ENCODE data around the gene SIAH3. TPM values are rescaled to one million over a fixed set of nuclear protein-coding genes. Genes with fewer than 3 reads are reported as not detected.
"Not testable (repeated sequence)": the region's sequence is repeated elsewhere in the genome, so short reads cannot be mapped to it uniquely, and the experiment has no call there.

The SIAH3 gene
- total RNA-seq, 1 experiment from 2014 or later: not detected

DNA sequence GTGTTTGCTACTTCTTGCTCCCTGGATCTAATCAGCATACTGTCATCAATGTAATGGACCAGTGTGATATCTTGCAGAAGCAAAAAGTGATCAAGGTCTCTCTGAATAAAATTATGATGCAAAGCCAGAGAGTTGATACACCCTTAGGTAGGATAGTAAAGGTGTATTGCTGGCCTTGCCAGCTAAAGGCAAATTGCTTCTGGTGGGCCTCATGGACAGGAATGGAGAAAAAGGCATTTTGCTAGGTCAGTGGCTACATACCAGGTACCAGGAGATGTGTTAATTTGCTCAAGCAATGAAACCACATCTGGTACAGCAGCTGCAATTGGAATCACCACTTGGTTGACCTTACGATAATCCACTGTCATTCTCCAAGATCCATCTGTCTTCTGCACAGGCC is 95.1 kb downstream of the SIAH3 start:
- H3K27me3 ChIP-seq (ENCODE audit: insufficient read depth, low read length); CTCF ChIA-PET; H3K9me3 ChIP-seq (ENCODE audit: control insufficient read depth in 1 of 2, insufficient read depth in 1 of 2, low read depth in 1 of 2, low read length in 2 of 2); H3K9ac ChIP-seq (ENCODE audit: low read length); H3K4me2 ChIP-seq (ENCODE audit: low read length); H4K20me1 ChIP-seq (ENCODE audit: insufficient read depth); H3K79me2 ChIP-seq (ENCODE audit: insufficient read depth, low read length); H3K36me3 ChIP-seq (ENCODE audit: control insufficient read depth in 1 of 2, insufficient read depth in 2 of 2, low read length in 2 of 2); RAD21 ChIA-PET (ENCODE audit: low non-redundant PET in 1 of 2, low total read pairs in 2 of 2, uncharacterized antibody in 2 of 2, unreplicated experiment in 2 of 2); ATAC-seq; H3K27ac ChIP-seq (ENCODE audit: low read depth, low read length); H2AFZ ChIP-seq (ENCODE audit: low read depth, low read length, poor library complexity, severe bottlenecking); H3K4me1 ChIP-seq (ENCODE audit: control insufficient read depth in 1 of 2, insufficient read depth in 2 of 2, low read length in 2 of 2); H3K9me2 ChIP-seq (ENCODE audit: insufficient read depth); BruUV-seq (replicated peaks); DNase-seq (ENCODE audit: low read depth, low spot score); H3K4me3 ChIP-seq (replicated peaks in 1 of 2; ENCODE audit: low read depth in 1 of 2, low read length in 2 of 2); intact Hi-C loops (cut with micrococcal nuclease); POLR2A ChIA-PET: not testable (repeated sequence)

DNA sequence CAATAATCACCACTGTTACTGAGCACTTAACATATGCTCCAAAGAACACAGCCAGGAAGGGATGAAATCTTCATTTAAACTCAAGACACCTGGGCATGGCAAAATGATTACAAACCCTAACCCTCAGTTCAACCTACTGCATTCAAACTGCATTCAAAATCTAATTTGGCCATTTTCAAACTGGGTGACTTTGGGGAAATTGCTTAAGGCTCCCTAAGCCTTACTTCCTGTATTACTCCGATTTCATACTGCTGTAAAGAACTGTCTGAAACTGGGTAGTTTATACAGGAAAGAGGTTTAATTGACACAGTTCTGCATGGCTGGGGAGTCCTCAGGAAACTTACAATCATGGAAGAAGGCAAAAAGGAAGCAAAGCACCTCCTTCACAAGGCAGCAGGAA is 99.0 kb downstream of the SIAH3 start:
- H3K9me2 ChIP-seq (ENCODE audit: insufficient read depth): no peaks in the 10 kb centered on the region
- H3K36me3 ChIP-seq (ENCODE audit: control insufficient read depth in 1 of 2, insufficient read depth in 2 of 2, low read length in 2 of 2): no peaks in the 10 kb centered on the region
- H3K27me3 ChIP-seq (ENCODE audit: insufficient read depth, low read length): peaks cover 11% of the 10 kb centered on the region; the same call in 1 of the 2 replicates
- no peaks in the 10 kb centered on the region for H4K20me1 ChIP-seq (ENCODE audit: insufficient read depth)
- H3K9me3 ChIP-seq (ENCODE audit: control insufficient read depth in 1 of 2, insufficient read depth in 1 of 2, low read depth in 1 of 2, low read length in 2 of 2): no peaks in the 10 kb centered on the region
- H2AFZ ChIP-seq (ENCODE audit: low read depth, low read length, poor library complexity, severe bottlenecking): no peak overlapping the region
- TF ChIP-seq JUND (IDR thresholded peaks at IDR 0.05): no peak
- no peak for TF ChIP-seq RAD21 (IDR thresholded peaks at IDR 0.05; ENCODE audit: low read depth)
- TF ChIP-seq CBX3 (IDR thresholded peaks at IDR 0.05; ENCODE audit: low read depth): no peak
- no peak for TF ChIP-seq POLR2A (IDR thresholded peaks at IDR 0.05; ENCODE audit: borderline replicate concordance, extremely low read depth, insufficient read depth, insufficient read length)
- no TSS peak for BruUV-seq (replicated peaks)
- no peaks in the 10 kb centered on the region for H3K79me2 ChIP-seq (ENCODE audit: insufficient read depth, low read length)
- CTCF ChIA-PET: no interaction called here
- H3K4me1 ChIP-seq (ENCODE audit: control insufficient read depth in 1 of 2, insufficient read depth in 2 of 2, low read length in 2 of 2): no peaks in the 10 kb centered on the region
- intact Hi-C loops (cut with micrococcal nuclease): no loop called here
- no peak for DNase-seq (ENCODE audit: low read depth, low spot score)
- no peak overlapping the region for H3K4me3 ChIP-seq (replicated peaks in 1 of 2; ENCODE audit: low read depth in 1 of 2, low read length in 2 of 2)
- ATAC-seq: no peak
- H3K4me2 ChIP-seq (ENCODE audit: low read length): no peak overlapping the region
- RAD21 ChIA-PET (ENCODE audit: low non-redundant PET in 1 of 2, low total read pairs in 2 of 2, uncharacterized antibody in 2 of 2, unreplicated experiment in 2 of 2): no interaction called here
- POLR2A ChIA-PET: no interaction called here
- H3K9ac ChIP-seq (ENCODE audit: low read length): no peak overlapping the region
- no peak overlapping the region for H3K27ac ChIP-seq (ENCODE audit: low read depth, low read length)

DNA sequence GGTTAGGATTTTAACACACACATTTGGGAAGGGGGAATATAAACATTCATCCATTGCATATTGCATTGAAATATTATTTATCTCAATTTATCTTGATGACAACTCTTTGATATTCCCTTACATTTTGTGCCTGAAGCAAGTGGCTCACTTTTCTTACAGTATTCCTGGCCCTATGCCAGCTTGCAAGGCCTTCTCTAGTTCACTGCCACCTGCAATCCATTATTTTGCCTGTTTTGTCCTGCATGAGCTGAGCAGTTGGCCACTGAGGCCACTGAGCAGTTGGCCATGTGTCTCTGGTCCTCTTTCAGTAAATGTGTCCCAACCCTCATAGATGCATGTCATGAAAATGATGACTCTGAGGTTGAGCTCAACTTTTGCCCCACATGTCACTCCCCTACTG is 99.7 kb downstream of the SIAH3 start:
- no peaks in the 10 kb centered on the region for H3K79me2 ChIP-seq (ENCODE audit: insufficient read depth, low read length)
- no peaks in the 10 kb centered on the region for H4K20me1 ChIP-seq (ENCODE audit: insufficient read depth)
- H3K4me1 ChIP-seq (ENCODE audit: control insufficient read depth in 1 of 2, insufficient read depth in 2 of 2, low read length in 2 of 2): no peaks in the 10 kb centered on the region
- no peak overlapping the region for H3K27ac ChIP-seq (ENCODE audit: low read depth, low read length)
- H3K9me2 ChIP-seq (ENCODE audit: insufficient read depth): no peaks in the 10 kb centered on the region
- no peak overlapping the region for H2AFZ ChIP-seq (ENCODE audit: low read depth, low read length, poor library complexity, severe bottlenecking)
- intact Hi-C loops (cut with micrococcal nuclease): no loop called here
- no peak overlapping the region for H3K9ac ChIP-seq (ENCODE audit: low read length)
- DNase-seq (ENCODE audit: low read depth, low spot score) (no peak), ATAC-seq (no peak)
- RAD21 ChIA-PET (ENCODE audit: low non-redundant PET in 1 of 2, low total read pairs in 2 of 2, uncharacterized antibody in 2 of 2, unreplicated experiment in 2 of 2): no interaction called here
- no TSS peak for BruUV-seq (replicated peaks)
- H3K9me3 ChIP-seq (ENCODE audit: control insufficient read depth in 1 of 2, insufficient read depth in 1 of 2, low read depth in 1 of 2, low read length in 2 of 2): no peaks in the 10 kb centered on the region
- no peak overlapping the region for H3K4me2 ChIP-seq (ENCODE audit: low read length)
- POLR2A ChIA-PET: no interaction called here
- no peak overlapping the region for H3K4me3 ChIP-seq (replicated peaks in 1 of 2; ENCODE audit: low read depth in 1 of 2, low read length in 2 of 2)
- CTCF ChIA-PET: no interaction called here
- no peaks in the 10 kb centered on the region for H3K36me3 ChIP-seq (ENCODE audit: control insufficient read depth in 1 of 2, insufficient read depth in 2 of 2, low read length in 2 of 2)
- TF ChIP-seq CBX3 (IDR thresholded peaks at IDR 0.05; ENCODE audit: low read depth): no peak
- TF ChIP-seq EZH2phosphoT487 (IDR thresholded peaks at IDR 0.05; ENCODE audit: borderline replicate concordance): no peak
- no peak for TF ChIP-seq FOSL1 (IDR thresholded peaks at IDR 0.05; ENCODE audit: low read depth)
- TF ChIP-seq ELF1 (IDR thresholded peaks at IDR 0.05; ENCODE audit: borderline replicate concordance, low read depth): no peak
- peaks cover 11% of the 10 kb centered on the region; the same call in 1 of the 2 replicates for H3K27me3 ChIP-seq (ENCODE audit: insufficient read depth, low read length)
